NCI-H2081 treated with DMSO at 0.1 percent for 48 hours (cell line): ENCODE results near the gene PPM1H.

Experiments used
- DNase-seq: peaks from one replicate; lab custom pipeline; 2025; lab: John Stamatoyannopoulos, UW

The PPM1H gene

DNA sequence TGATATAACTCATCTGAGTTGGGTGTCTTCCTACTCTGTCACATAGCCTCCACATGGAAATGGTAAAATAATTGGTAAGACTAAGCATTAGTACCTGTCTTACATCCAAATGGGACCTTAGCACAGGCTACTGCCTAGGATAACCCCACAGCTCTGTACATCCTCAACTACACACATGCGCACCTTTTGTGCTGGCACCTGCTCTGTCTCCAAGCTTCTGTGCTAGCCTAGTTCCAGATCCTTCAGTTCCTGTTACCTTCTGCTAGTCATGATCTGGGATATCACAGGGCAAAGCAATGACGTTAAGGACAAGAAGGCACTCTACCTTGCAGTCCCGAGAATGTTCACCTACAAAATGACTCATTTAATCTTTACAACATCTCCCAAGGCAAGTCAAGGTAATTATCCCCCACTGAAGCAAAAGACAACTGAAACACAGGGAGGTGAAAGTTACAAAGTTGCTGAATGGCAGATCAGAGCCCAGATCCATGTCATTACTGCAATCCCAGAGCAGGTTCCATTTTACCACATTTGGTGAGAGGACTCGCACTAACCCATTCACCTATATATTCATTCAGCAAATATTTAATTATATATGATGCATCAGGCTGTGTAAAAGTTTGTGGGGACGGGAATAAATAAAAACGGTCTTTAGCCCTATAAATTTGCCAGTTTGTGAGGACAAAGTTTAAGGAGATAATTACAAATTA lies 61.7 kb downstream of the PPM1H start:
- no peak for DNase-seq

DNA sequence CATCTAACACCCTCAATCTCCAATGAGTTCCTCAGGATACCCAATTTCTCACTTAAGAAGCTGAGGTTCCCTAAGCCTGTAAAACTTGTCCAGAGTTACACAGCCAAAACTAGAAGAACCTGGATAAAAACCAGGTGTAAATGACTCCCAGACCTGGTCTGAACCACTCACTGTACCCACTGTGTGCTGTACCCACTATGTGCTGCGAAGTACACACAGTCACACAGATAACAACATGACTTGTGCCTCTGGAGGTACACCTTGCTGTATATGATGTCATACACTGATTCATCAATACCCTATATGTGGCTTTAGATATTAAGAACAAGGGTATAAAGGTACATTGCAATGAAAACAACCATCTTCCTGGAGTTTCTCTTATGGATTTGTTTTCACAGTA lies 66.1 kb downstream of the PPM1H start:
- no peak for DNase-seq

DNA sequence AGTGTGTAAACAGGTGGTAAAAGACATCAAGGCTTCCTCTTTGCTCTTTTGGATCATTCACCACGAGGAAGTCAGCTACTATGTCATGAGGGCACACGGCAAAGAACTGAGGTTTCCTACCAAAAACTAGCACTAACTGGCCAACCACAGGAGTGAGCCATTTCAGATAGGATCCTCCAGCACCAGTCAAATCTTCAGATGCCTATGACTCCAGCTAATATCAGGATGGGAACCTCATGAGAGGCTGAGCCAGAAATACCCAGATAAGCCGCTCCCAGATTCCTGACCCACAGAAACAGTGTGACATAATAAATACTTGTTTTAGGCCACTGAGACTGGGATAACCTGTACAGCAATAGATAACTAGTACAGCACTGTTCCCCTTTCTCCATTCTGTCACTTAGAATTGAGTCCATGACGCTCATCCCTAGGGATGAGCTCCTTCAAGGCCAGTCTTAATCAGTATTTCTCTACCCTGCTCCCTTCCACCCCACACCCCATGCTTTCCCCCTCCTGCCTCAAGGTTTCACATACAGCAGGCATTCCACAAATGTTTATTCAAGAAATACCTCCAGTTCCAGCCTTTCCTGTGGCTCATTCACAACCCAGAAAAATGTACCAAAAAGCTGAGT lies 68.4 kb downstream of the PPM1H start:
- DNase-seq, result no peak

DNA sequence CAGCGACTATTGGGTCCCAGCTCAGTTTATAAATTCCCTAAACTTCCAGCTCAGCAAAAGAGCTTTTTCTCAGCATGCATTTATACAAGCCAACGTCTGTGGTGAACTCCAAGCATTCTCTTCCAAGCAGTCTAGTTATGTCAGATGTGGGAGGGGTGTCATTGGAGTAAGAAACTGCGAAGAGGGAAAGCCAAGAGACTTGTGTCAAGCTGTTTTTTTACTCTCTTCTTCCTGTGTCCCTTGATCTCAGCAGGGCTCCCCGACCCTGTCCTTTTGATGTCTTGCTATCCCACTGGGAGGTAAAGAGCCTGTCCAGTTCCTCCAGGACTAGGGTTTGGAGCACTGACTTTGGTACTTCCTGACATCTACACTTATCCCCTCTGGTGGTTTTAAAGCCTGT lies 69.0 kb downstream of the PPM1H start:
- no peak for DNase-seq

DNA sequence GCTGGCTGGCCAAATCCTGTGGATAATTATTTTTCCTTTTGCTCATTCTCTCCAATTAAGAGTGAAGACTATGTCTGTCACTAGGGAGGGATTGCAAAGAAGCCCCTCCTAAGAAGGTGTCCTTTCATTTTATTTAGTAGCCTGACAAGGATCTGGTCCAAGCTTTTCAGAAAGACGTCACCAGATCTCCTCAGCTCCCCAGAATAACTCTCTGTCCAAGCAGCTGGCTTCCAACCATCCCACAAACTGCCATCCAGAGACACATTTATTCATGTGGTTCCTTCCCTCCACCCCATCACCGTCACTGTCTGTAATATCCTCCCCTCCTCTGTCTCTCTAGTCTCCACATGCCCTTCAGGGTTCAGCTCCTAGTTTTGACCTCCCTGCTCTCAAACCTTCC lies 69.9 kb downstream of the PPM1H start:
- no peak for DNase-seq

DNA sequence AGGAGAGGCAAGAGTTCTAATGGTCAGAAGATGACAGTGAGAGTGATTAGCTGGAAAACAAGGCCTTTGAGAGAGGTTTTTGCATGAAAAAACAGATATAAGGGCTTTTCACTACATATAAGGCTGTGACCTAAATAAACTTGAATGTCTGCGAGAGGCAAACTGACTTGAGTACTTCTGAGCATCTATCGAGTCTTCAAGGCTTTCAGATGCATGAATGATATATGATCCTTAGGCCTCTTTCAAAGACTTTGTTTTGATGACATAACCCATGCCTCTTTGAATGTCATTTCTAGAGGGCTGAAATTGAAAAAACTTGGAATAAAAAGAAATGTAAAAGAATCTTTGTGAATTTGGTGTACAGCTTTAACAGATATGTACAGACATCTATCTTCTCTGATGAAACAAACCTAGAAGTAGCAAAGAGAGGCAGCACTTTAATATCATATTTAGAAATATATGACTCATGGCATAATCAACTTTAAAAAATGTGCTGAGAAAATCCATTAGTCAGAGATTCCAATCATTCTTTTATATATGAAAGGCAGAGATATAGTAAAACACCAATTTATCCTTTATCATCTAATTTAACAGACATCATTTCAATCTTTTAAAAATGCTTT lies 72.6 kb downstream of the PPM1H start:
- DNase-seq, result no peak

DNA sequence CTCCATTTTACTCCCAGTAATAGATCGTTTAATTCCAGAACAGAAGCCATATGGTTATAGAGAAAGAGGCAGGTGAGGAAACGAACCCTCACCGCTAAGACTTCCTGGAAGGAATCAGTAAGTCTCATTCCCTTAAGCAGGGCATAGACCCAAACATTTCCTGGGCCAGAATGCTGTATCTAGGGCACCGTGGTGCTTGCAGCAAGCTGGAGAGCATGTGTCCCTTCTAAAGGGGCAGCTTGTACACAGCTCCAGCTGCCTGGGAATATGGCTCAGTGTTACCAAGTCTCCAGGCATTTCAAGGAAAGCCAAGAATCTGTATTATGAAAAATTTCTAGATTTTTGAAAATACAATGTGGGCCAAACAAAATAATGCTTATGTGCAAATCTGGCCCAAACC lies 73.4 kb downstream of the PPM1H start:
- no peak for DNase-seq

DNA sequence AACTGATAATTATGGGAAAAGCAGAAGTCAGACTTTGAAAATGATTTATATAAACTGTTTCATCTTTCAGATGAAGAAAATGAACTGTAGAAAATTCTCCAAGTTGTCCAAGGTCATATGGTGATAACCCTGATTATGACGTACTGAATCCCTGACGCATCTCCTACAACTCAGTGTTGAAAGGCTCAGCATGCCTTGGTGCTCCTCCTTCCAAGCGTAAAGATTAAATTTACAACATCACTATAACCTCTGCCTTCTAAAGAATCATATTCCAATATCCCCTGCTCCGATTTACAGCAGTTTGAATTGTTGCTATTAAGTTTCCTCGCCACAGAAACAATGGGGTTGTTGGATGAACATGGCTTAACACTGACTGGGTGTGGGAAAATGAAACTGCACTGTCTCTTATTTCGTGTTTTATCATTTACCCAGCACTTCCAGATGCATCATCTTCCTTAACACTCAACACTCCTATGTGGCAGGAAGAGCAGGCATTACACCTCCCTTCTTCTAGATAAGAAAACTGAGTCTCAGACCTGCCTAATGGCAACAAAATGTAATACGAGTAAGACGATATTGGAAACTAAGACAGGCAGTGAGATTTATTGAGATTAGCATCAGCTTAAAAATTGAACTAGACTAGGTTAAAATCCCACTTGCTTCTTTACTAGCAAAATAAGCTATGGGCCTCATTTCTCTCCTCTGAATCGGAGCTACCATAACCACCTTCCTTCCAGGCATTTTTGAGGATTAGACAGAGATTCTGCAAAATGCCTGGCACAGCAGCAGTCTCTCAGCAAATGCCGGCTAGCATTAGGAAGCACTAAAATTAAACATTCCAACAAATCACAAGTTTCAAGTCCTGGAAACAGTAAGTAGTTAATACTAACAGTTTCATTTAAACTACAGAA lies 74.2 kb downstream of the PPM1H start:
- DNase-seq, result no peak

DNA sequence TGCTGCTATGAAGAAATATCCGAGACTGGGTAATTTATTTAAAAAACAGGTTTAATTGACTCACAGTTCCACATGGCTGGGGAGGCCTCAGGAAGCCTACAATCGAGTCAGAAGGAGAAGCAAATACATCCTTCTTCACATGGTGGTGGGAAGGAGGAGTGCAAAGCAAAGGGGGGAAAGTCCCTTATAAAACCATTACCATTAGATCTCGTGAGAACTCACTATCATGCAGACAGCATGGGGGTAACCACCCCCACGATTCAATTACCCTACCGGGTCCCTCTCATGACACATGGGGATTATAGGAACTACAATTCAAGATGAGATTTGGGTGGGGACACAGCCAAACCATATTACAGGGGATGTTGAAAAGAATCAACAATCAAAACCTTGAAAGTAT lies 74.9 kb downstream of the PPM1H start:
- DNase-seq, result no peak

DNA sequence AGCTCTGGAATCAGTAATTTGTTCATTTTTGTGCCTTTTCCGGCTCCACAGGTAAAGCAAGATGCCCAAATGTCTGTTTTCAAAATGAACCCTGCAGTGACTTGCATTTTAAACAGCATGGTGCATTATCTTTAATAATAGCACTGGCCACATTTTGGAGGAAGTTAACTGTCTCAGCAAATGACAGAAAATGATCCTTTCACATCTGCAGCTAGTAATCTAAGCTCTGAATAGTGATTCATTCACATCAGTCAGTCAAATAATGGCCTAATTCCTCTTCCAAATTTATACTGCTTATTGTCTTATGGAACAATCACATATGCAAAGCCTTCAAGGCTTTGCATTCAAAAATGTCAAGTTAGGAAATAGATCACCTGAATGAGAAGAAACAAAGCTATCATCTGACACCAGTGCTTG lies 75.6 kb downstream of the PPM1H start:
- DNase-seq, result no peak

DNA sequence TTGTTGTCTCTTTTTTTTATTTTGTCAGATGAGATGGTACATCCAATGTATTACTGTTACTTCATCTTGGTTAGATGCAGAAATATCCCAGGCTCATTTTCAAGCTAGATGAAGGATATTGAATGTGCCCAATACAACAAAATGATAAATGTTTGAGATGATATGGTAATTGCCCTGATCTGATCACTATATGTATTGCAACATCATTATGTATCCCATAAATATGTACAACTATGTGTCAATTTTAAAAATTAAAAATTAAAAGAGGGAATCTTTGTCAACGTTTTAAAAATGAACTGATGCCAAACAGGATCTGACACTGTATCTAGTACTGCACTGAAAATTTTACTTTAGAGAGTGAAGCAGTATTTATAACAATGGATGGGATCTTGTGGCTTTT lies 78.5 kb downstream of the PPM1H start:
- no peak for DNase-seq

DNA sequence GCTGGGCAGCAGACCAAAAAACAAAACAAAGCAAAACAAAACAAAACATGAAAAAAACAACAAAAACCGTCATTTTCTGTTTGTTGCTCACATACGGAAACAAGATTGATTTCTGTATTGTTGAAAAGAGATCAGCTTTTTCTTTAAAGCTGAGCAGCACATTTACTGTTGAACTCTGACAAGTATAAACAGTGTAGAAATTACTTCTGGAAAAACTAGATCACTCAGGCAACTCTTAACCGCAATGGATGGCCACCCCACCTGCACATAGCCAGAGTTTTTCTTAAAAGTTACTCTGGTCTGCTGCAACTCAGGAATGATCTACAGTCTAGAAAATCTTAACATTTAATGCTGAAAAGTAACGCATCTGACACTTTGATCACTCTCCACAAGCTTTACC lies 80.9 kb downstream of the PPM1H start:
- no peak for DNase-seq

DNA sequence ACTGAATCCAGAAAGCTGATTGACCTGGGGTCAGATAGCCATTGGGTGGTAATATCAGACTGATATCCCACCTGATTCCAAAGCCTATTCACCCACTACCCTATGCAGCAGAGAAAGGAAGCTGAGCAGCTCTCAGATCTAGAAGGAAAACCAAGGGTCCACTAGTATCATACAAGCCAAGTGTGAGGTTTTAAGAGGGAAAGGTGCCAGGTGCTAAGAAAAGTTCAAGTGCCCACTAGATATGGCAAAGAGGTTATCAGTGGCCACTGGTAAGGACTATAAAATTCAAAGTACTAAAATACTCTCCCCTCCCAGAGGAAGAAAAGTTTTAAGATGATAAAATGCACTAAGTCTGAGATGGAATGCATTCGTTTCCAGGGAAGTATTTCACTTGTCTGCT lies 85.6 kb downstream of the PPM1H start:
- DNase-seq, result no peak

DNA sequence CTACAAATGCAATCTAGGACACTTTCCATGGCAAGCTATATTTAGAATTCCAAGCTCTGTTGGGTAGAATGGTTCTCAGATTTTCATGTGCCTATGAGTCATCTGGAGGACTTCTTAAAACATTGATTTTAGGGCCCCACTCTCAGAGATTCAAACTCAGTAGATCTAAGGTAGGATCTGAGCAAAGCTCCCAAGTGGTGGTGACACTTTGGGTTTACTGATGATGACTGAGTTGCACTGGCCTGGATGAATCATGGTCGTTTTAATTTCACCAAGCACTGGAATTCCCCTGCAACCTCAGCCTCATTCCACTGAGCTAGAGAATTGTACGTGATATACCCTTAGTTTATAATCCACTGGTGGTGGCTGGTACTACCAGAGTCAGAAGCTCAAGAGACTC lies 86.5 kb downstream of the PPM1H start:
- DNase-seq, result no peak

DNA sequence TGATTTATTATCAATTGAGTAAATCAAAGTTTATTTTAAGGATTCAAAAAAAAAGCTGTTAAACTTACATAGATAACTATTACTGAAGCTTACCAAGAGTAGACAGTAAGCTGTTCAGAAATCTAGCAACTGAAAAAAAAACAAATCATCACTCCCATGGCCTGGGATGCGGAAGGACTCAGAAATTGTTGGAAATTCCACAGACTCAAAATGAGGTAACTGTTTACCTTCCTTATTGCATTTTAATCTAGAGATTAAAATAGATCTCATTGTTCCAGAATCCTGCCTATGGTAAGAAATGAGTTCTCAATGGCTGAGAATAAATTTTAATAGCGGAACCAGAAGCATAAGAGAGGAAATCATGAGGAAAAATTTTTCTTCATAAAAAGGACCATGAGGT lies 87.2 kb downstream of the PPM1H start:
- no peak for DNase-seq

DNA sequence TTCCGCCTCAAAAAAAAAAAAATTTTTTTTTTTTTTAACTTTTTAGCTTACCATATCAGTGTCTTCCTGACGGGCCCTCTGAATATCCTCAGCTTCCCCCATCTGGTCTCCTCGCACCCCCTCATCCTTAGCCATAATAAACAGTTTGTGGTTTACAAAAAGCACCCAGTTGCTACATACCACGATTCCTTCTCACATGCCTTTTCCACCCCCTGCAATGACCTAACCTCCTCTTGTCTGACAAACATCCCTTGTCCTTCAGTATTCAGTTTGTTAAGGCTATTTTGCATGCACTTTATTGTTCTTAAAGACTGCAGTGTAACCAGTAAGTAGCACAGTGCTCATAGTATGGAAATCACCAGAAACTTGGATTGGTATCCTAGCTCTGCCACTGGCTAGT lies 88.5 kb downstream of the PPM1H start:
- no peak for DNase-seq

DNA sequence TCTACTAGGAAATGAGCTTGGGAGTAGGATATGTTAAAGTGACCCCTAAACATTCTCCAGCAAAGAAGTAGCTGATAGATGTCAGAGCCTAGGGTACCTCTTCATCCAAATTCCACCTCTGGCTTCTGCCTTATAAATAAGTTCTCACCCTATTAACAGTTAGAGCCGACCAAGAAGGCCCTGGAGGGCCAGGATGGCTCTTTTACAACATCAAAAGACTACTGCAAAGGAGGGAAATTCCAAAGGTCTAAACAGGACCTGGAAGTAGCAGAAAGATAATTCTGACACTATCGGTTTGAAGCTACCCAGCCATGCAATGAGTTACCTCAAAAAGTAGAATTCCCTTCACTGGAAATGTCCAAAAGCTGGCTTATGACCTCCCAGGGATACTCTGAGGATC lies 90.0 kb downstream of the PPM1H start:
- no peak for DNase-seq

DNA sequence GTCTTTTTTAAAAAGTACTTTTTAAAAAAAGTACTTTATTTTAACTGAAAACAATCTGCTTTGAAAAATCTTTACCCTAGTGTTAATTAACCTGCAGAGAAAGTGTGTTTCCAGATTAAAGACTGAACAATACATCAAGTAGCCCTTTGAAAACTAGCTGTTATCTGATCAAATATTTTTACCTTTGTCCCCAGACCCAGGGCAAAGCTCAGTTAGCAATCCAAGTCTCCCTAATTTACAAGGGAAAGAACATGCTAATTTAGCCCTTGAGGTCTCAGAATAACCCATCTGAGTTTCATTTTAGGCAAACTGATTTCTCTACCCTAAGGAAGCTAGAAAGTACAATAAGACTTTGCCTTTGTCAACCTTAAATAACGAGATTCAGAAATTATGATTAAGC lies 91.2 kb downstream of the PPM1H start:
- no peak for DNase-seq

DNA sequence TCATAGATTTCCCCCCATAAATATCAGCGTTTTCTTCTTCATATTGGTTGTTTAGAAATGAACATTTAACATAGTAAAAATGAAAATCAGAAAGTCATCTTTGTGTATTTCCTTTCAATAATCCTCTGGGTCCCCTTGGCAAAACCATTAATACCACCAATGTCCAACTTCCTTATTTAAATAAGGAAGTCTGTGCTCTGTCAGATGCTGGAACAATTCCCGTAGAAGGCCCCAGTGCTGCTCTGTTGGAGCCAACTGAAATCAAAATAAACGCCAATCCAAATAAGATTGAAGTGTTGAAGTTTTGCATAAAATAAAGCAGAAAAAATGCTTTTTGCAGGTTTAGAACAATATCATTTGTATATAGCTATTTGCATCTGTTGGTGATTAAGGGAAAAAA lies 93.1 kb downstream of the PPM1H start:
- DNase-seq, result no peak

DNA sequence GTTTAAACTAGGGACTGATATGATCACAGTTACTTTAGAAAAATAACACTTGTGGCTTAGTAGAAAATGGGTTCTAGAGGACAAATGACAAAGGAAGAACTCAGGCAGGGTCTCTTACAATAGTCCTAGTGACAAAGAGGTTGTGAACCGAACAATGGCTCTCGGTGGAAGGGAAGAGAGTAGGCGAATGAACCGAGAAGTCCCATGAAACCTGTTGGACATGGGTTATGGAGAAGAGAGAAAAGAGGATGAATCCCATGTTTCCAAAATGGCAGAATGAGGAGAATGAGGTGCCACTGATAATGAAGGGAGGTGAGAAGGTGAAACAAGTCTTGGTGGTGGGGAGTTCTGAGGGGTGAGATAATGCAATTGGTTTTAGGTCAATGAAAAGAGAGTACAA lies 94.1 kb downstream of the PPM1H start:
- DNase-seq, result no peak

DNA sequence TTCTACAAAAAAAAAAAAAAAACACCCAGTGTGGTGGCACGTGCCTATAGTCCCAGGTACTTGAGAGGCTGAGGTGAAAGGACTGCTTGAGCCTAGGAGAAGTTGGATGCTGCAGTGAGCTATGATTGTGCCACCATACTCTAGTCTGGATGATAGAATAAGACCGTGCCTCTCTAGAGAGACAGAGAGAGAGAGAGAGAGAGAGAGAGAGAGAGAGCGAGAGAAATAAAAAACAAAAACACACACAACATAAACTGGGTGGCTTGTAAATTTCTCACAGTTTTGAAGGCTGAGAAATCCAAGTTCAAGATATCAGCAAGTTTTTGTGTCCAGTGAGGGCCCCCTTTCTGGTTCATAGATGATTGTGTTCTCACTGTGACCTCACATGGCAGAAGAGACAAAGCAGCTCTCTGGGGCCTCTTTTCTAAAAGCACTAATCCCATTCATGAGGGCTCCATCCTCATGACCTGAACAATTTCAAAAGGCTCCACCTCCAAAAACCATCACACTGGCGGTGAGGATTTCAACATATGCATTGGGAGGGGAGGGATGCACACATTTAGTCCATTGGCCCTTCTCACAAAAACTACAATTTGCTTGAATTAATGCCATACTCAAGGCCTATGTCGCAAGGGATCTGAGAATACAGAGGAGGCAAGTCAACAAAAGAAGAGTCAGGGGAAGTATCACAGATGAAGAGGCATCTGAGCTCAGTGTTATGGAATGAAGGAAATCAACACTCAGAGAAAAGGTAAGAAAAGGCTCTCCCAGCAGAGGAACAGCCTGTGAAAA lies 94.9 kb downstream of the PPM1H start:
- DNase-seq, result no peak
